ENCODE data around the gene PXK. TPM values are rescaled to one million over a fixed set of nuclear protein-coding genes. Genes with fewer than 3 reads are reported as not detected.

The PXK gene
- polyA plus RNA-seq, 3 donors, result 31.5 to 54.0 (median 52.9) TPM

DNA sequence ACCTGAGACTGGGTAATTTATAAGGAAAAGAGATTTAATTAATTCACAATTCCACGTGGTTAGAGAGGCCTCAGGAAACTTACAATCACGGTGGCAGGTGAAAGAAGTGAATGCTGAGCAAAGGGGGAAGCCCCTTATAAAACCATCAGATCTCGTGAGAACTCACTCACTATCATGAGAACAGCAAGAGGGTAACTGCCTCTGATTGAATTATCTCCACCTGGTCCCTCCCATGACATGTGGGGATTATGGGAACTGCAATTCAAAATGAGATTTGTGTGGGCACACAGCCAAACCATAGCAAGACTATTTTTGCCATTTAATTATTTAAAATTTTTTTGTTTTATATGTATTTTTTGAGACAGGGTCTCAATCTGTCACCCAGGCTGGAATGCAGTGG, 132.2 kb downstream of the PXK start:
- Histone ChIP-seq H3K79me2 (ENCODE audit: insufficient read depth, low read length) (no peaks in the 10 kb centered on the region), H3K27me3 (ENCODE audit: control insufficient read depth in 2 of 2, insufficient read depth in 2 of 2, low read length in 2 of 2) (no peaks in the 10 kb centered on the region), H3K4me3 (replicated peaks in 1 of 3; ENCODE audit: low read depth in 2 of 3, low read length in 3 of 3) (no peak overlapping the region), H3K27ac (ENCODE audit: low read depth in 1 of 2, low read length in 2 of 2) (no peak overlapping the region), H3K36me3 (replicated peaks in 1 of 2; ENCODE audit: control insufficient read depth in 1 of 2, insufficient read depth in 2 of 2, low read length in 2 of 2) (no peaks in the 10 kb centered on the region), H3K9ac (ENCODE audit: insufficient read depth, low read length, poor library complexity, severe bottlenecking) (no peak overlapping the region), H3K4me2 (replicated peaks; ENCODE audit: extremely low read depth, low read length, poor library complexity, severe bottlenecking) (no peak overlapping the region), H2AFZ (ENCODE audit: insufficient read depth, low read depth, low read length, poor library complexity, severe bottlenecking) (no peak overlapping the region), H3K9me3 (replicated peaks in 1 of 2; ENCODE audit: control insufficient read depth in 1 of 2, insufficient read depth in 1 of 2, low read length in 2 of 2) (no peaks in the 10 kb centered on the region), H4K20me1 (ENCODE audit: insufficient read depth, low read length) (no peaks in the 10 kb centered on the region), H3K4me1 (ENCODE audit: control insufficient read depth in 1 of 2, insufficient read depth in 2 of 2, low read length in 2 of 2) (peaks cover 21 to 27% of the 10 kb centered on the region in 2 donors)
- no peak for DNase-seq
- Mint-ChIP-seq H3K36me3 (peaks cover 0 to 2% of the 10 kb centered on the region in 2 donors), H3K27ac (no peak overlapping the region), H3K9me3 (no peaks in the 10 kb centered on the region), H3K4me1 (peaks cover 21% of the 10 kb centered on the region), H3K27me3 (ENCODE audit: low read depth in 3 of 3) (peaks cover 0 to 5% (median 0%) of the 10 kb centered on the region in 3 donors), H3K4me3 (no peak overlapping the region)
- no peak for TF ChIP-seq CTCF (IDR thresholded peaks at IDR 0.05)
- intact Hi-C loops (cut with micrococcal nuclease), result loop anchor here (5.0 kb wide), 2 partner anchors 33 to 67 kb away; partner anchors contain the start of gene PDHB (in 1 of the 2)
- WGBS (ENCODE audit: insufficient coverage), result no CpG with 5 or more reads among the region's 3 CpGs

GRCh38 chr3:58466899-58467563, 134.3 kb downstream of the PXK start:
- Histone ChIP-seq H4K20me1 (ENCODE audit: insufficient read depth, low read length) (no peaks in the 10 kb centered on the region), H3K27me3 (ENCODE audit: control insufficient read depth in 2 of 2, insufficient read depth in 2 of 2, low read length in 2 of 2) (no peaks in the 10 kb centered on the region), H3K79me2 (ENCODE audit: insufficient read depth, low read length) (peaks cover 5% of the 10 kb centered on the region), H3K4me2 (replicated peaks; ENCODE audit: extremely low read depth, low read length, poor library complexity, severe bottlenecking) (no peak overlapping the region), H2AFZ (ENCODE audit: insufficient read depth, low read depth, low read length, poor library complexity, severe bottlenecking) (no peak overlapping the region), H3K36me3 (replicated peaks in 1 of 2; ENCODE audit: control insufficient read depth in 1 of 2, insufficient read depth in 2 of 2, low read length in 2 of 2) (no peaks in the 10 kb centered on the region), H3K4me1 (ENCODE audit: control insufficient read depth in 1 of 2, insufficient read depth in 2 of 2, low read length in 2 of 2) (peaks cover 42 to 49% of the 10 kb centered on the region in 2 donors), H3K9ac (ENCODE audit: insufficient read depth, low read length, poor library complexity, severe bottlenecking) (no peak overlapping the region), H3K9me3 (replicated peaks in 1 of 2; ENCODE audit: control insufficient read depth in 1 of 2, insufficient read depth in 1 of 2, low read length in 2 of 2) (no peaks in the 10 kb centered on the region), H3K4me3 (replicated peaks in 1 of 3; ENCODE audit: low read depth in 2 of 3, low read length in 3 of 3) (no peak overlapping the region), H3K27ac (ENCODE audit: low read depth in 1 of 2, low read length in 2 of 2) (no peak overlapping the region)
- H3K4me1 Mint-ChIP-seq, result peaks cover 41% of the 10 kb centered on the region
- no peak for DNase-seq
- WGBS (ENCODE audit: insufficient coverage), result 91% methylated on average over 3 of the region's 4 CpGs
- H3K27me3 Mint-ChIP-seq (ENCODE audit: low read depth in 3 of 3), result peaks cover 0 to 1% (median 0%) of the 10 kb centered on the region in 3 donors
- no peak overlapping the region for H3K4me3 Mint-ChIP-seq
- peaks cover 0 to 2% of the 10 kb centered on the region in 2 donors for H3K36me3 Mint-ChIP-seq
- H3K27ac Mint-ChIP-seq, result no peak overlapping the region
- no peak for TF ChIP-seq CTCF (IDR thresholded peaks at IDR 0.05)
- intact Hi-C loops (cut with micrococcal nuclease), result loop anchor here in 1 of 2 donors (5.0 kb wide), 1 partner anchor 35 kb away; the partner anchor contains the start of gene PDHB
- H3K9me3 Mint-ChIP-seq, result no peaks in the 10 kb centered on the region
